Posterior vena cava (tissue), 2 donors: ENCODE results near the gene MRPL39. TPM values are rescaled to one million over a fixed set of nuclear protein-coding genes. Genes with fewer than 3 reads are reported as not detected.
A peak's percentile ranks its signal among the peaks of the same experiment; 100 is the strongest.

ENCODE experiments used
- DNase-seq: peaks from one replicate; pipeline ENCODE4 v3.0.0-alpha.2; 2020; ENCODE audit warnings: low spot score
- intact Hi-C, 2 donors: fragments of 100-400 bp; cut with DNase I; formaldehyde crosslinking; loops; one replicate each; pipeline versions ENCODE4 v1.14.1 to v1.14.2; 2022 to 2023
- total RNA-seq, 2 donors: library from RNA; stranded (reverse); fragmentation: NEBNext Ultra II Directional; extraction: Animal tissue kit (Norgen Biotek cat#: 25700); gene quantifications; one replicate each; pipeline ENCODE4 v1.2.1, GENCODE V29; 2021
- donor health status: DM: yes; HTN: yes; CAD: no.
- donor health status: DM: yes; HTN: yes; CAD: no.

The MRPL39 gene
- total RNA-seq, 2 donors from 2014 or later = 17.0 to 23.7 TPM

GRCh38 chr21:25573409-25574206 is 33.7 kb downstream of the MRPL39 start:
- intact Hi-C loops = no loop called here
- no peak for DNase-seq

- intact Hi-C loops = no loop called here
- DNase-seq = no peak
Observed at GRCh38 chr21:25572861-25573310, 34.4 kb downstream of the MRPL39 start.

- DNase-seq = no peak
- intact Hi-C loops = no loop called here
Observed at GRCh38 chr21:25571726-25572121, 35.6 kb downstream of the MRPL39 start.

- intact Hi-C loops = no loop called here
- DNase-seq = no peak
Observed at GRCh38 chr21:25569711-25570110, 37.6 kb downstream of the MRPL39 start.

GRCh38 chr21:25569084-25569483 is 38.2 kb downstream of the MRPL39 start:
- intact Hi-C loops = no loop called here

GRCh38 chr21:25568246-25568645 is 39.0 kb downstream of the MRPL39 start:
- intact Hi-C loops = no loop called here
- DNase-seq = no peak

More at GRCh38 chr21:25569084-25569483, 38.2 kb downstream of the MRPL39 start:
- no peak for DNase-seq

- no peak for DNase-seq
- intact Hi-C loops = no loop called here
Observed at GRCh38 chr21:25567472-25567871, 39.8 kb downstream of the MRPL39 start.

- DNase-seq = no peak
- intact Hi-C loops = no loop called here
Observed at GRCh38 chr21:25566645-25567044, 40.6 kb downstream of the MRPL39 start.

GRCh38 chr21:25565272-25566211 is 41.7 kb downstream of the MRPL39 start:
- no peak for DNase-seq
- intact Hi-C loops = no loop called here

GRCh38 chr21:25564349-25564948 is 42.8 kb downstream of the MRPL39 start:
- intact Hi-C loops = no loop called here
- no peak for DNase-seq

GRCh38 chr21:25563361-25564116 is 43.7 kb downstream of the MRPL39 start:
- intact Hi-C loops = no loop called here
- DNase-seq = no peak

GRCh38 chr21:25562660-25563059 is 44.6 kb downstream of the MRPL39 start:
- intact Hi-C loops = no loop called here
- no peak for DNase-seq

- DNase-seq = peak; percentile 90
- intact Hi-C loops = no loop called here
Observed at GRCh38 chr21:25561668-25562641, 45.3 kb downstream of the MRPL39 start.

- no peak for DNase-seq
- intact Hi-C loops = no loop called here
Observed at GRCh38 chr21:25560891-25561290, 46.4 kb downstream of the MRPL39 start.

- intact Hi-C loops = no loop called here
- no peak for DNase-seq
Observed at GRCh38 chr21:25560271-25560685, 47.0 kb downstream of the MRPL39 start.

- intact Hi-C loops = no loop called here
- no peak for DNase-seq
Observed at GRCh38 chr21:25559746-25560145, 47.5 kb downstream of the MRPL39 start.

GRCh38 chr21:25558123-25558522 is 49.2 kb downstream of the MRPL39 start:
- intact Hi-C loops = no loop called here
- no peak for DNase-seq

GRCh38 chr21:25557180-25557579 is 50.1 kb downstream of the MRPL39 start:
- DNase-seq = no peak
- intact Hi-C loops = no loop called here
